HT1080 (cell line): Measurements from ENCODE around the gene RSU1. TPM values are rescaled to one million over a fixed set of nuclear protein-coding genes. Genes with fewer than 3 reads are reported as not detected.
"Not testable (repeated sequence)": the region's sequence is repeated elsewhere in the genome, so short reads cannot be mapped to it uniquely, and the experiment has no call there.

Experiments
- DNase-seq: peaks from one replicate; pipeline ENCODE4 v3.0.0-alpha.2; 2015; ENCODE audit warnings: low read depth
- total RNA-seq: library from RNA; depleted of rRNA; stranded (reverse); fragments of >200 nt; shearing (Covaris generic); gene quantifications from 2 replicates; pipeline ENCODE4 v1.2.3, GENCODE V29; 2014

RSU1 gene
- total RNA-seq, 1 experiment from 2014 or later: 69.9 TPM

- no peak for DNase-seq
Measured at GRCh38 chr10:16788125-16788524, 29.1 kb downstream of the RSU1 start.

GRCh38 chr10:16787361-16787791 lies 29.8 kb downstream of the RSU1 start:
- DNase-seq: no peak

- DNase-seq: no peak
Measured at GRCh38 chr10:16780338-16780880, 36.8 kb downstream of the RSU1 start.

- DNase-seq: no peak
Measured at GRCh38 chr10:16779384-16779915, 37.8 kb downstream of the RSU1 start.

GRCh38 chr10:16777473-16778370 lies 39.5 kb downstream of the RSU1 start:
- peak; percentile 51 for DNase-seq

GRCh38 chr10:16776896-16777295 lies 40.3 kb downstream of the RSU1 start:
- DNase-seq: no peak

- no peak for DNase-seq
Measured at GRCh38 chr10:16773334-16773733, 43.9 kb downstream of the RSU1 start.

GRCh38 chr10:16770670-16771069 lies 46.6 kb downstream of the RSU1 start:
- no peak for DNase-seq

- DNase-seq: no peak
Measured at GRCh38 chr10:16770141-16770540, 47.1 kb downstream of the RSU1 start.

- no peak for DNase-seq
Measured at GRCh38 chr10:16769331-16769730, 47.9 kb downstream of the RSU1 start.

GRCh38 chr10:16768702-16769101 lies 48.5 kb downstream of the RSU1 start:
- DNase-seq: no peak

GRCh38 chr10:16765509-16766375 lies 51.5 kb downstream of the RSU1 start:
- DNase-seq: no peak

- DNase-seq: no peak
Measured at GRCh38 chr10:16761300-16761699, 55.9 kb downstream of the RSU1 start.

- DNase-seq: no peak
Measured at GRCh38 chr10:16756561-16757221, 60.5 kb downstream of the RSU1 start.

GRCh38 chr10:16754765-16755164 lies 62.5 kb downstream of the RSU1 start:
- no peak for DNase-seq

- DNase-seq: not testable (repeated sequence)
Measured at GRCh38 chr10:16752849-16753248, 64.4 kb downstream of the RSU1 start.

- no peak for DNase-seq
Measured at GRCh38 chr10:16752099-16752498, 65.1 kb downstream of the RSU1 start.

GRCh38 chr10:16751244-16751643 lies 66.0 kb downstream of the RSU1 start:
- no peak for DNase-seq

- no peak for DNase-seq
Measured at GRCh38 chr10:16750461-16750860, 66.8 kb downstream of the RSU1 start.

GRCh38 chr10:16748749-16749148 lies 68.5 kb downstream of the RSU1 start:
- DNase-seq: no peak

- no peak for DNase-seq
Measured at GRCh38 chr10:16746856-16747255, 70.4 kb downstream of the RSU1 start.
